Uterus (tissue), 4 donors: ENCODE data around the gene CXCL8. TPM values are rescaled to one million over a fixed set of nuclear protein-coding genes. Genes with fewer than 3 reads are reported as not detected.

Experiments
- DNase-seq, 2 donors: peaks; one replicate each; pipeline ENCODE4 v3.0.0-alpha.2; 2019 to 2020
- H3K27ac ChIP-seq, 2 donors: fragments of 200-600 bp; sonication (generic); 1 replicate in 1 of 2; 2 replicates in 1 of 2; pipeline ENCODE4 v1.5.1; 2016 to 2018
- H3K27me3 ChIP-seq, 2 donors: fragments of 200-600 bp; sonication (generic); one replicate each; pipeline ENCODE4 v1.5.1; 2018 to 2019; ENCODE audit warnings: control low read depth in 1 of 2
- H3K36me3 ChIP-seq, 2 donors: fragments of 200-600 bp; sonication (generic); one replicate each; pipeline ENCODE4 v1.5.1; 2019; ENCODE audit warnings: control low read depth in 1 of 2
- H3K4me1 ChIP-seq, 2 donors: fragments of 200-600 bp; sonication (generic); one replicate each; pipeline ENCODE4 v1.5.1; 2018 to 2019; ENCODE audit warnings: control low read depth in 1 of 2
- H3K4me3 ChIP-seq, 2 donors: fragments of 200-600 bp; sonication (generic); 1 replicate in 1 of 2; 2 replicates in 1 of 2; pipeline ENCODE4 v1.5.1; 2018 to 2019; ENCODE audit warnings: mild to moderate bottlenecking in 1 of 2
- H3K9me3 ChIP-seq, 2 donors: fragments of 200-600 bp; sonication (generic); one replicate each; pipeline ENCODE4 v1.5.1; 2019; ENCODE audit warnings: control low read depth in 1 of 2
- POLR2A ChIP-seq, 2 donors: fragments of 450-650 bp; IDR thresholded peaks; one replicate each; pipeline ENCODE4 v1.6.1; 2016; ENCODE audit warnings: antibody characterized with exemption in 2 of 2, mild to moderate bottlenecking in 1 of 2, moderate library complexity in 1 of 2
- intact Hi-C: fragments of 100-400 bp; cut with DNase I; formaldehyde crosslinking; loops from one replicate; pipeline ENCODE4 v1.15.1; 2023; ENCODE audit warnings: low total_unique reads
- total RNA-seq, 4 donors: library from RNA; depleted of rRNA in 3 of 4; stranded (reverse); fragments of >200 nt in 3 of 4; gene quantifications; one replicate each; pipeline versions ENCODE4 v1.1.0 to v1.2.4, GENCODE V29; 2014 to 2023
- TF ChIP-seq, protein P1 (sequence below), 4 experiments: fragments of 200-600 bp in 2 of 4; fragments of 450-650 bp in 2 of 4; sonication (generic) in 2 of 4; IDR thresholded peaks; one replicate each; pipeline ENCODE4 v1.5.1; 2016 to 2019; ENCODE audit warnings: antibody characterized with exemption in 4 of 4, mild to moderate bottlenecking in 2 of 4, moderate library complexity in 1 of 4
- donor health status: DM: yes; HTN: yes; CAD: no.

Gene CXCL8
- total RNA-seq, 4 donors from 2014 or later, result 0.67 to 2.2 TPM; not detected in 2

DNA sequence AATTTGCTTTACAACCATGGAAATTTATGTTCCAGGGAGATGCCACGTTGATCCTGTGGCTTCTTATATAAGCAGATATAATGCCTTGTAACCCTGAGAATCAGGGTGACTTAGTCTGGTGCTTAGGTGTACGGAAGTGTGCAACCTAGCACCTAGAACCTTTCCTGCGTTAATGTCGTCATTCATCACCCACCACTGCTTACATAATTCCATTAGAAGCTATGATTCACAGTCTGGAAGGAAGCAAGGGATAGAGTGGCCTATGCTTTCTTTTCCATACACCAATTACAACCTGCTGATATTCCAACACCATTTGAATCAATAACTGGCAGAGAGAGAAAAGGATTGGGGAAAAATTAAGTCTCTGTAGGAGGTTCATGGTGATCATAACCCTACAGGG, 17.3 kb upstream of the CXCL8 start:
- no peak for DNase-seq
- H3K4me3 ChIP-seq, result no peak overlapping the region
- H3K36me3 ChIP-seq, result no peaks in the 10 kb centered on the region
- intact Hi-C loops, result no loop called here
- no peak overlapping the region for H3K27ac ChIP-seq
- no peaks in the 10 kb centered on the region for H3K4me1 ChIP-seq
- H3K27me3 ChIP-seq, result no peaks in the 10 kb centered on the region
- TF ChIP-seq POLR2A (IDR thresholded peaks at IDR 0.05), result no peak
- TF ChIP-seq, protein P1, sequence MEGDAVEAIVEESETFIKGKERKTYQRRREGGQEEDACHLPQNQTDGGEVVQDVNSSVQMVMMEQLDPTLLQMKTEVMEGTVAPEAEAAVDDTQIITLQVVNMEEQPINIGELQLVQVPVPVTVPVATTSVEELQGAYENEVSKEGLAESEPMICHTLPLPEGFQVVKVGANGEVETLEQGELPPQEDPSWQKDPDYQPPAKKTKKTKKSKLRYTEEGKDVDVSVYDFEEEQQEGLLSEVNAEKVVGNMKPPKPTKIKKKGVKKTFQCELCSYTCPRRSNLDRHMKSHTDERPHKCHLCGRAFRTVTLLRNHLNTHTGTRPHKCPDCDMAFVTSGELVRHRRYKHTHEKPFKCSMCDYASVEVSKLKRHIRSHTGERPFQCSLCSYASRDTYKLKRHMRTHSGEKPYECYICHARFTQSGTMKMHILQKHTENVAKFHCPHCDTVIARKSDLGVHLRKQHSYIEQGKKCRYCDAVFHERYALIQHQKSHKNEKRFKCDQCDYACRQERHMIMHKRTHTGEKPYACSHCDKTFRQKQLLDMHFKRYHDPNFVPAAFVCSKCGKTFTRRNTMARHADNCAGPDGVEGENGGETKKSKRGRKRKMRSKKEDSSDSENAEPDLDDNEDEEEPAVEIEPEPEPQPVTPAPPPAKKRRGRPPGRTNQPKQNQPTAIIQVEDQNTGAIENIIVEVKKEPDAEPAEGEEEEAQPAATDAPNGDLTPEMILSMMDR (IDR thresholded peaks at IDR 0.05), result no peak
- no peaks in the 10 kb centered on the region for H3K9me3 ChIP-seq

DNA sequence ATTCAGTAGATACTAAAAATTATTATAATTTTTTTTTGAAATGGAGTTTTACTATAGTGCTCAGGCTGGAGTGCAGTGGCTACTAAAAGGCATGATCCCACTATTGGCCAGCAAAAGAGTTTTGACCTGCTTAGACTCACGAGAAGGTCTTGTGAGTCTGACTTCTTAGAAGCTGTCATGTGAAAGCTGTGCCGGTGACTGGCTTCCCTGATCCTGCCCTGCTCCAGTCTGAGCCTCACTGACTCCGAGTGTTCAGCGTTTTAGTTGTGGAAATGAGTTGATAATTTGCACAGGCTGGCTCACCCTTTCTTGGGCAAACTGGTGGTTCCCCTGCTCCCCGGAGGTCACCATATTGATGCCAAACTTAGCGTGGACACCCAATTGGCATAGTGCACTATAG, 16.4 kb upstream of the CXCL8 start:
- Histone ChIP-seq H3K4me3 (no peak overlapping the region), H3K27me3 (no peaks in the 10 kb centered on the region), H3K9me3 (no peaks in the 10 kb centered on the region), H3K4me1 (no peaks in the 10 kb centered on the region), H3K36me3 (no peaks in the 10 kb centered on the region), H3K27ac (no peak overlapping the region)
- TF ChIP-seq, protein P1 (IDR thresholded peaks at IDR 0.05), result no peak
- TF ChIP-seq POLR2A (IDR thresholded peaks at IDR 0.05), result no peak
- no peak for DNase-seq
- intact Hi-C loops, result no loop called here

DNA sequence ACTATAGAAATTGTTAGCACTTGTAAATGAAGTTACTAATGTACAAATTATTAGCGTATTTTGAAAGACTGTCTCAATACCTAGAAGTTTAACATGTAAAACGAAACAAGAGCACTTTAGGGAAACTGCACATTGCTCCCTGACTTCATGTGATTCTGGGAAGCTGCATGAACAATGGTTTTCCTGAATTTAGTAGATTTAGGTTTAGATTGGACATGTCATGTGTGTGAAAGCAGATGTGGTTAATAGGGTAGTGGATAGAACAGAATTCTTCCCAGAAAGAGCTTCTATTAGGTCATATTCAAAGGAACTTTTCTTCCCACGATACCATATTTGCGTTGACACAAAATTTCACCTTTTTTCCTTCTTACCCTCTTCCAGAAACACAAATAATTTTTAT, 14.9 kb upstream of the CXCL8 start:
- Histone ChIP-seq H3K9me3 (no peaks in the 10 kb centered on the region), H3K36me3 (no peaks in the 10 kb centered on the region), H3K4me3 (no peak overlapping the region), H3K4me1 (no peaks in the 10 kb centered on the region), H3K27ac (no peak overlapping the region), H3K27me3 (no peaks in the 10 kb centered on the region)
- intact Hi-C loops, result no loop called here
- TF ChIP-seq POLR2A (IDR thresholded peaks at IDR 0.05), result no peak
- TF ChIP-seq, protein P1 (IDR thresholded peaks at IDR 0.05), result no peak
- no peak for DNase-seq

DNA sequence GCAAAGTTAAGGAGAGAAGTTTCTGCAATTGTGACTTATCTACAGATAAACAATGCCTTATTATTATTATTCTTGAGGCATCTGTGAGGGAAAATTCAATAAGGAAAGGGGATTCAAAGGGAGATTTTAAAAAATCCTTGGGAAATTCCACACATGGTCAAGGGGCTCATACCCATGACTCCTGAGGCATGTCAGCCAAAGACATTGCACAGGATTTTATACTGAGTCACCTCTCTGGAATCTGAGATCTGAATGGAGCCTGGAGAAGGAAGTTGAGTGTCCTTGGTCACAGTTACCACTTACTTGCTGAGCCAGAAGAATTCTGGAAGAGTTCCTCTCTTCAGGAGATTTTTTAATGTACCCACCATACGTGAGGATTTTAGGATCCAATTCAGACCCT, 14.4 kb upstream of the CXCL8 start:
- TF ChIP-seq POLR2A (IDR thresholded peaks at IDR 0.05), result no peak
- TF ChIP-seq, protein P1 (IDR thresholded peaks at IDR 0.05), result no peak
- H3K36me3 ChIP-seq, result no peaks in the 10 kb centered on the region
- H3K27me3 ChIP-seq, result no peaks in the 10 kb centered on the region
- intact Hi-C loops, result no loop called here
- H3K9me3 ChIP-seq, result no peaks in the 10 kb centered on the region
- no peak for DNase-seq
- no peaks in the 10 kb centered on the region for H3K4me1 ChIP-seq
- no peak overlapping the region for H3K27ac ChIP-seq
- H3K4me3 ChIP-seq, result no peak overlapping the region

DNA sequence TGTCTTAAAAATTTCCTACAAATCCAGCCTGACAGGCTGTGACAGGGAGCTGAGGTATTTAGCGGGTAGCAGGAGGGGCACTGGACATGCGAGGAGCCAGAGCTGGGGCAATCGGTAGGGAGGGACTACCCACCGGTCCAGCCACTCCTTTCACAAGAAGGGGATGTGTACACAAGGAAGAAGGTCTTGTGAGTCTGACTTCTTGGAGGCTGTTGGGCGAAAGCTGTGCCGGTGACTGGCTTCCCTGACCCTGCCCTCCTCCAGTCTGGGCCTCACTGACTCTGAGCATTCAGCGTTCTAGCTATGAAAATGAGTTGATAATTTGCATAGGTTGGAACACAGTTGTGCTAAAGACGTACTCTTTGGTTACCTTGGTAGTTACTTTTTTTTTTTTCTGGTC, 12.7 kb upstream of the CXCL8 start:
- intact Hi-C loops, result no loop called here
- Histone ChIP-seq H3K27me3 (no peaks in the 10 kb centered on the region), H3K36me3 (no peaks in the 10 kb centered on the region), H3K4me1 (no peaks in the 10 kb centered on the region), H3K27ac (no peak overlapping the region), H3K9me3 (no peaks in the 10 kb centered on the region), H3K4me3 (no peak overlapping the region)
- no peak for DNase-seq
- TF ChIP-seq, protein P1 (IDR thresholded peaks at IDR 0.05), result no peak
- TF ChIP-seq POLR2A (IDR thresholded peaks at IDR 0.05), result no peak
